Esophagus (tissue), 2 donors: ENCODE results near the gene ACTR3. TPM values are rescaled to one million over a fixed set of nuclear protein-coding genes. Genes with fewer than 3 reads are reported as not detected.
"Not testable (repeated sequence)": the region's sequence is repeated elsewhere in the genome, so short reads cannot be mapped to it uniquely, and the experiment has no call there.

Experiments
- H3K27ac ChIP-seq, 2 donors: one replicate each; pipeline ENCODE4 v1.5.1; 2013; ENCODE audit warnings: low read depth in 2 of 2, mild to moderate bottlenecking in 2 of 2, inconsistent platforms in 1 of 2, low read length in 1 of 2, moderate library complexity in 1 of 2
- H3K27me3 ChIP-seq, 2 donors: one replicate each; pipeline ENCODE4 v1.6.1; 2013; ENCODE audit warnings: low read length in 2 of 2, control low read depth in 1 of 2, mild to moderate bottlenecking in 1 of 2; ENCODE audit not compliant: insufficient read depth in 2 of 2, control insufficient read depth in 1 of 2
- H3K36me3 ChIP-seq, 2 donors: one replicate each; pipeline ENCODE4 v1.6.1; 2013; ENCODE audit warnings: low read length in 1 of 2; ENCODE audit not compliant: control insufficient read depth in 2 of 2, insufficient read depth in 2 of 2
- H3K4me1 ChIP-seq, 2 donors: one replicate each; pipeline ENCODE4 v1.6.1; 2013; ENCODE audit warnings: low read length in 1 of 2; ENCODE audit not compliant: control insufficient read depth in 2 of 2, insufficient read depth in 2 of 2
- H3K4me3 ChIP-seq, 2 donors: one replicate each; pipeline ENCODE4 v1.5.1; 2013; ENCODE audit warnings: low read length in 2 of 2, mild to moderate bottlenecking in 2 of 2, low read depth in 1 of 2, moderate library complexity in 1 of 2
- H3K9me3 ChIP-seq, 2 donors: one replicate each; pipeline ENCODE4 v1.6.1; 2013; ENCODE audit warnings: mild to moderate bottlenecking in 2 of 2, low read depth in 1 of 2, low read length in 1 of 2, moderate library complexity in 1 of 2; ENCODE audit not compliant: control insufficient read depth in 2 of 2, insufficient read depth in 1 of 2
- WGBS, 2 donors: extraction: QIAGEN DNeasy Blood & Tissue Kit; methylation state at CpG; one replicate each; pipeline ENCODE4 v1.1.7; 2013; 5-methylcytosine and 5-hydroxymethylcytosine counted together
- polyA plus RNA-seq, 2 donors: library from polyadenylated mRNA; stranded (reverse); fragments of 200-250 nt; gene quantifications; one replicate each; pipeline ENCODE4 v1.2.3, GENCODE V29; 2013
- donor health status: healthy with polysubstance abuse.
- donor health status: Bipolar disorder and iron deficiency.

The ACTR3 gene
- polyA plus RNA-seq, 2 donors = 57.2 to 155 TPM

DNA sequence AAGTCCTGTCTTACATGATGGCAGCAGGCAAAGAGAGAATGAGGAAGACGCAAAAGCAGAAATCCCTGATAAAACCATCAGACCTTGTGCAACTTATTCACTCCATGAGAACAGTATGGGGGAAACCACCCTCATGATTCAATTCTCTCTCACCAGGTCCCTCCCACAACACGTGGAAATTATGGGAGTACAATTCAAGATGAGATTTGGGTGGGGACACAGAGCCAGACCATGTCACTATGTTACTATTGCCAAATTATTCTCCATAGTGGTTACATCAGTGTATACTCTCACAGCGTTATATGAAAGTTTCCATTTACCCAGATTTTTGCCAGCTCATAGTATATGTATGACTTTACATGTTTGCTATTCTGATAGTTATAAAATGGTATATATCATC is 61.0 kb downstream of the ACTR3 start:
- WGBS, 2 donors = 86% methylated on average over 3 of the region's 3 CpGs
- not testable (repeated sequence) for H3K4me3 ChIP-seq, H3K27ac ChIP-seq, H3K4me1 ChIP-seq, H3K9me3 ChIP-seq, H3K27me3 ChIP-seq
- peaks cover 3 to 11% of the 10 kb centered on the region in 2 donors for H3K36me3 ChIP-seq

DNA sequence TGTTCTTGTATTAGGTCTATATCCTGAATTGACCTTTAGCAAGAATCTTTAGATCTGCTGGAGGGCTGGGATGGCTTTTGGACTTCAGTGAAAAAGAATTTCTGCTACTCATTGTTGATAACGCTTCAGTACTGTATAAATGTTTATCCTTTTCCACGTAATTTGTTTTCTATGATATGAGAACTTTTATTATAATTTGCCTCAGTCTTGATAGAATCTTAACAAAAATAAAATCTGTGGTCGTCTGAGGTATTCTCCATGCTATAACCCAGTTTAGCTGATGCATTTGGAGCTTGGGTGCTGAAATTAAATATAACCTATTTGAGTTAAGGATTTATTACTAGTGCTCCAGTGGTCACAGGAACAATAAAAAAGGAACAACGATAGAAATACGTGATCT is 71.1 kb downstream of the ACTR3 start:
- H3K27ac ChIP-seq = no peak overlapping the region

DNA sequence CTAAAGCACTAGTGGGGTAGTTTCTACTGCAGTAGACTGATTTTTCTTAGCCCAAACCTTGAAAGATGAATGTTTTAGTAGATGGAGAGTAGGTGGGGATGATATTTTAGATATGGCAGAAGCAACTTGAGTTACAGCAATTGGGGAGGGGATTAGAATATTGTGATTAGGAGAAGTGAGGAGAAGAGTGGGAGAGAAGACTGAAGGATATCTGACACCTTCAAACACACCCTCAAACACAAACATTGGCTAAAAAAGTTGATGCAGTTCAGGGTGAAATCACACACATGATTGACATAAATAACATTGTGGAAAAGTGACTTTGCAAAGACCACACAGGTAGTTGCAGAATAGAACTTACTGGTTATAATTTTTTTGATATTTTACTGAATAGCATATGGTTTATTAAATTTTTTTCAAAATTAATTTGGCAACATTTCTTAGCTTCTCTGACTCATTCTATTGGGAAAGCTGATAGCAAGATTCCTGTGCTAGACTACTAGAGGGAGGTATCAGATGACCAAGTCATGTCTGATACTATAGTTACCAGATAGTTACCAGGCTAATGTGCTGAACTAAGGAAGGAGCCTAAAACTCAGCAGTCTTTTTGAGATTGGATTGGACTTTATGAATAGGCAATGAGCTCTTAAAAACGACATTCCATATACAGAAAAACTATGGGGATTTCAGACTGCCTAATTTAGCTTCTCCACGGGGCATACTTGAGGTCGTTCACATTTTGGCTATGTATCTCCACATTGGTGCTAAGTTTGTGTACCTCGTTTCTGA is 73.0 kb downstream of the ACTR3 start:
- Histone ChIP-seq H3K9me3 (no peaks in the 10 kb centered on the region), H3K4me3 (no peak overlapping the region), H3K4me1 (no peaks in the 10 kb centered on the region), H3K27me3 (no peaks in the 10 kb centered on the region), H3K27ac (no peak overlapping the region), H3K36me3 (no peaks in the 10 kb centered on the region)
- WGBS, 2 donors = 80 to 83% methylated on average over 4 of the region's 4 CpGs

More for the DNA sequence above, 71.1 kb downstream of the ACTR3 start:
- H3K4me1 ChIP-seq = no peaks in the 10 kb centered on the region
- no peaks in the 10 kb centered on the region for H3K27me3 ChIP-seq
- WGBS, 2 donors = 88 to 95% methylated on average over 5 of the region's 5 CpGs
- no peaks in the 10 kb centered on the region for H3K9me3 ChIP-seq
- H3K36me3 ChIP-seq = no peaks in the 10 kb centered on the region
- H3K4me3 ChIP-seq = no peak overlapping the region

DNA sequence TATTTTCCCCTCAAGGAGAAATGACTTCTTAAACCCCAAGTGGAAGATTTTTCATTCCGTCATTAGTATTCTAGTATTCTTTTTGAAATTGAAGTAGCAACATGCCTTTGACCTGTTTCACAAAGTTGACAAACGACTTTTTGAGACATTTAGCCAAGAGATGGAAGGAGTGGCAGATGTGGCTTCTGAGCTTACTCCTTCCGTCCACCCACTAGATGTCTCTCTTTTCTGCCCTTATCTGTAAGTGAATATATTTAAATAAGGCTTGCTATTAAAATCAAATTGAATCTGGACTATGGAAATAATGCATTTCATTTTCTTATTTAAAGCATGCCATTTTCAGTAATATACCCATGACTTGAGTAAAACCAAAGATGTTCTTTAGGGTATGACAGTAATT is 74.1 kb downstream of the ACTR3 start:
- 56 to 67% methylated on average over 3 of the region's 3 CpGs for WGBS, 2 donors
- H3K4me1 ChIP-seq = no peaks in the 10 kb centered on the region
- no peaks in the 10 kb centered on the region for H3K36me3 ChIP-seq
- H3K9me3 ChIP-seq = no peaks in the 10 kb centered on the region
- H3K27ac ChIP-seq = no peak overlapping the region
- H3K27me3 ChIP-seq = no peaks in the 10 kb centered on the region
- H3K4me3 ChIP-seq = no peak overlapping the region

DNA sequence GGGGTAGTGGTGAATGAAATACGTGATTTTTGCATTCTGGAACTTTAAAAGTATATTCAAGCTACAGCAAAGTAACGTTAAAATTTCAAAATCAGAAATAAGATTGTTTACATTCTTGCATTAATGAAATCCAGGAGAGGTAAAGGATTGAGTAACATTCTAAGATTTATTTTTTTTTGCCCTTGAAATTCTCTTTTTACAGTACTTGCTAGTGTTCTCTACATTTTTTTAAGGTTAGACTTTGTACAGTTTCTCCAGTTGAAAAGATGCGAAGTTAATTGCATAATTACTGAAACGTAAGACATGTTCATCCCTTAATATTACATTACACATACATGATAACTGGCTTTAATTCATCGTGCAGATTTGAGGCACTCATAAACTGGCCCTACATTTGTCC is 74.5 kb downstream of the ACTR3 start:
- Histone ChIP-seq H3K4me3 (no peak overlapping the region), H3K27ac (no peak overlapping the region), H3K27me3 (no peaks in the 10 kb centered on the region), H3K9me3 (no peaks in the 10 kb centered on the region), H3K36me3 (no peaks in the 10 kb centered on the region), H3K4me1 (no peaks in the 10 kb centered on the region)
- whole genome bisulfite sequencing, 2 donors = 89 to 94% methylated on average over 5 of the region's 5 CpGs

DNA sequence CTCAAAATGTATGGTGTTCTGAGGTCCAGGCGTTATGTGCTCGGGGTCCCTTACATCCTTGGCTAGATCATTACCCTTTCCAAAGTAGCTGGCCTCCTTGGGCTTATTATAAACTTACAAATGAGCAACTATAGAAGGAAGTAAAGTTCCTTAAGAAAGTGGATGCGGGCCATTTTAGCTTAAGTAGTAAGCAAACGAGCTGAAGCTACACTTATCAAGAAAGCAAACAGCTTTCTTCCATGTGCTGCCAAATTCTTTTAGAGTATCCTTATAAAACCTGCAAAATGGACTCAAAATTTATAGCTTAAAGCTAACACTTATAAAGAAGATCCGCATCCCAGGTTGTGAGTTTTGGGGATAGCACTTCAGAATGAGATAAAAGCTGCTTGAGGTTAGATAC is 75.3 kb downstream of the ACTR3 start:
- H3K9me3 ChIP-seq = no peaks in the 10 kb centered on the region
- no peaks in the 10 kb centered on the region for H3K27me3 ChIP-seq
- H3K4me3 ChIP-seq = no peak overlapping the region
- H3K4me1 ChIP-seq = no peaks in the 10 kb centered on the region
- whole genome bisulfite sequencing, 2 donors = 87 to 90% methylated on average over 5 of the region's 5 CpGs
- no peak overlapping the region for H3K27ac ChIP-seq
- H3K36me3 ChIP-seq = no peaks in the 10 kb centered on the region

DNA sequence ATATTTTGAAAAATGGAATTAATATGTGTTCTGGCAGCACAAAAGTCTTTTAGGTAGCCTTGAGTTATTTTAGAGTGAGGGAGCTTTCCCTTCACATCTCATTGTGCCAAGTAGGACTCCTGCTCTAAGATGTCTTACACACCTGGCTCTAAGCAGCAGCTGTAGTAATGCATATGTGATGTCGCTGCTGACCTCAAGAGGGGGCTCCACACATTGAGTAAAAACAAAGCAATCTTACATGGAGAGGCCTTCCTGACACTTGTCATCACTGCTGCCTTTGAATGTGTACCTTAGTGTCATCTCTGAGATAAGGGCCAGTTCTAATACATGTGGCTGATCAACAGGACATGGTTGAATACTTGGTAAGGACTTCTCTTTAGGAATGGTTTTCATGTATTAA is 75.8 kb downstream of the ACTR3 start:
- no peaks in the 10 kb centered on the region for H3K9me3 ChIP-seq
- no peaks in the 10 kb centered on the region for H3K27me3 ChIP-seq
- H3K4me1 ChIP-seq = peaks cover 0 to 2% of the 10 kb centered on the region in 2 donors
- no peak overlapping the region for H3K27ac ChIP-seq
- H3K4me3 ChIP-seq = no peak overlapping the region
- 25 to 34% methylated on average over 1 of the region's 1 CpG for WGBS, 2 donors
- H3K36me3 ChIP-seq = no peaks in the 10 kb centered on the region

DNA sequence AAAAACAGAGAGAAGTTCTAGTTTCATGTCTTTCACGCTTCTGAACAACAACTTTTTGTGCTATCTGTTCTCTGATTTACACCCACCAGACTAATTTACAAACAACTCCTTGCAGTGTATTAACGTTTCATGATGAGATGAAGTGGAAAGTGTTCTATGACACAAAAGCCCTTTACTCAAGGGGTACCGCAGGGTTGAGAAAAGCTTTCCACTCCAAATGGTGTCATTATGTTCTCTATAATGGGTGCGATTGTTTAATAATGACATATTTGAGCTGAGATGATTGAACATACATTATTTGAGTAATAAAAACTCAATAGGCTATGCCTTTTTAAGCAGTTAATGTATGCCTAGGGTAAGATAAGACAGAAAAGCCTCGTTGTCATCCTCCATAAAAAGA is 76.3 kb downstream of the ACTR3 start:
- H3K36me3 ChIP-seq = no peaks in the 10 kb centered on the region
- no peaks in the 10 kb centered on the region for H3K9me3 ChIP-seq
- H3K27me3 ChIP-seq = no peaks in the 10 kb centered on the region
- H3K4me3 ChIP-seq = no peak overlapping the region
- H3K27ac ChIP-seq = no peak overlapping the region
- peaks cover 0 to 2% of the 10 kb centered on the region in 2 donors for H3K4me1 ChIP-seq
- 80 to 86% methylated on average over 5 of the region's 5 CpGs for WGBS, 2 donors

DNA sequence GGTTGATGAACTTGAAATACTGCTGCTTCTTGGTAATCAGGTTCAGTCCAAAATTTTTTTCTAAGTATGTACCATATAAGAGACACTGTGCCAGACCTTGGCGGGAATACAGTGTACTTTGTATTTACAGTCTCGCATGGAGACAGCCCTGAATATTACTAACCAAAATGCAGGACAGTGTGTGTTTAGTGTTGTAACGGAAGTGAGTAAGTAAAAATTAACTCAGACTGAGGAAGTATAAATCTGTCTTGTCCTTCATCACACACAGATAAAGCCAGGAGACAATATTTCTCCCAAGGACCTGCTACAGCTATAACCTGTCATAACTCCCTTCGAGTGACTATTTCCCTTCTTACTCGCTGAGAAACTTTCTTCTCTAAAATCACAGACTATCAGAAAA is 76.9 kb downstream of the ACTR3 start:
- Histone ChIP-seq H3K27me3 (no peaks in the 10 kb centered on the region), H3K27ac (no peak overlapping the region), H3K4me3 (no peak overlapping the region), H3K36me3 (no peaks in the 10 kb centered on the region), H3K9me3 (no peaks in the 10 kb centered on the region), H3K4me1 (peaks cover 0 to 2% of the 10 kb centered on the region in 2 donors)
- 45 to 46% methylated on average over 5 of the region's 5 CpGs for WGBS, 2 donors

DNA sequence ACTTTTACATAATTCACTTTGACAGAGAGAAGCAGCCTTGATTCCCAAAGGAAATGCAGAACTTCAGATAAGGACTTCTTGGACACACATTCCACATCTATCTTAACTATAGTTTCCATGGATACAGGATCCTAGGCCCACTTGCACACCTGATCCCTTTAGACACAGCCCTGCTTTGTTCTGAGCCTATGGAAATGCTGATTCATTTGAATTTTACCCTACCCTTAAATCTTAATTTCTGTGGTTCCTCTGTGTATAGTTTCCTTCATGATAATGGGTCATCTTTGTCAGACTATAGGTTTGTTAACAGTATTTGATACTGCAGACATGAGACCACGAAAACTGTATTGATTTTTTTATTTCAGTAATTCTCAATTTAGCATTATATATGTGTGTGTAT is 77.4 kb downstream of the ACTR3 start:
- no peak overlapping the region for H3K4me3 ChIP-seq
- WGBS, 2 donors = 95 to 96% methylated on average over 1 of the region's 1 CpG
- no peaks in the 10 kb centered on the region for H3K36me3 ChIP-seq
- peaks cover 0 to 2% of the 10 kb centered on the region in 2 donors for H3K4me1 ChIP-seq
- no peaks in the 10 kb centered on the region for H3K9me3 ChIP-seq
- H3K27ac ChIP-seq = no peak overlapping the region
- H3K27me3 ChIP-seq = no peaks in the 10 kb centered on the region
